AG04449 (cell line): ENCODE results near the gene ABCC5.

Experiments used
- CTCF ChIA-PET: fragments of 350-600 bp; formaldehyde crosslinking; extraction: SDS; loops from one replicate; lab custom pipeline; 2021; ENCODE audit warnings: antibody characterized with exemption; lab: Yijun Ruan, JAX
- POLR2A ChIA-PET: fragments of 400-600, 350-600 bp; formaldehyde crosslinking; extraction: SDS; loops from one replicate; lab custom pipeline; 2020; ENCODE audit warnings: antibody characterized with exemption, inconsistent platforms; lab: Yijun Ruan, JAX
- DNase-seq: peaks from one replicate; pipeline ENCODE4 v3.0.0-alpha.2; 2010; ENCODE audit warnings: low read depth, low spot score
- H3K4me3 ChIP-seq: 2 replicates; pipeline ENCODE4 v1.5.1; 2011; ENCODE audit warnings: low read depth, mild to moderate bottlenecking, control low read depth, low read length
- TF ChIP-seq, protein P1 (sequence below): IDR thresholded peaks from one replicate; pipeline ENCODE4 v1.5.1; 2011; ENCODE audit warnings: mild to moderate bottlenecking, moderate library complexity, low read length, control low read depth, inconsistent platforms; ENCODE audit not compliant: insufficient read depth; ENCODE audit errors: missing control alignments

The ABCC5 gene

DNA sequence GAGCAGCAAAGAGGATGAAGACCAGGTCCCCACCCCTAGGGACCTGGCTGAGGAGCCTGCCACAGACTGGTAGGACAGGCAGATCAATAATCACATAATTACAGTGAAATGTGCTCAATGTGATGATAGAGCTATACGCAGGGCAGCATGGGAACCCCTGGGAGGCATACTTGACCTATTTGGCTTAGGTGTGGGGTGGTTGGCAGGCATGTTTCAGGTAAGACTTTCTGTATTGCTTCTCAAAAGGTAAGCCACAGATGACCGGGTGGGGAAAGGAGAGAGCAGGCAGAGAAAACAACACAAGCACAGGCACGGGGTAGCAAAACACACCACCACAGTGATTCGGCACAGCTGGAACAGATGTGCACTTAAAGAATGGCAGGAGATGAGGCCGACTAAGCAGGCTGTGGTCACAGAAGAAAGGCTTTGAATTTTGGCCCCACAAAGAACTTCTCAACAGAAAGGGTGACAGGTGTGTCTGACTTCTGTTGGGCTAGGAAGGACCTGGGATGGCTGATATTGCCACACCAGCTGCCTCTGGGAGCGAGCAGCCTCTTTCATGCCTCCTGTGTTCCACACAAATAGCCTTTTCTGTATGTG, 64.1 kb downstream of the ABCC5 start:
- no peak for DNase-seq
- CTCF ChIA-PET, result no interaction called here
- POLR2A ChIA-PET, result no interaction called here
- H3K4me3 ChIP-seq, result no peak overlapping the region
- TF ChIP-seq, protein P1, sequence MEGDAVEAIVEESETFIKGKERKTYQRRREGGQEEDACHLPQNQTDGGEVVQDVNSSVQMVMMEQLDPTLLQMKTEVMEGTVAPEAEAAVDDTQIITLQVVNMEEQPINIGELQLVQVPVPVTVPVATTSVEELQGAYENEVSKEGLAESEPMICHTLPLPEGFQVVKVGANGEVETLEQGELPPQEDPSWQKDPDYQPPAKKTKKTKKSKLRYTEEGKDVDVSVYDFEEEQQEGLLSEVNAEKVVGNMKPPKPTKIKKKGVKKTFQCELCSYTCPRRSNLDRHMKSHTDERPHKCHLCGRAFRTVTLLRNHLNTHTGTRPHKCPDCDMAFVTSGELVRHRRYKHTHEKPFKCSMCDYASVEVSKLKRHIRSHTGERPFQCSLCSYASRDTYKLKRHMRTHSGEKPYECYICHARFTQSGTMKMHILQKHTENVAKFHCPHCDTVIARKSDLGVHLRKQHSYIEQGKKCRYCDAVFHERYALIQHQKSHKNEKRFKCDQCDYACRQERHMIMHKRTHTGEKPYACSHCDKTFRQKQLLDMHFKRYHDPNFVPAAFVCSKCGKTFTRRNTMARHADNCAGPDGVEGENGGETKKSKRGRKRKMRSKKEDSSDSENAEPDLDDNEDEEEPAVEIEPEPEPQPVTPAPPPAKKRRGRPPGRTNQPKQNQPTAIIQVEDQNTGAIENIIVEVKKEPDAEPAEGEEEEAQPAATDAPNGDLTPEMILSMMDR, result no peak

DNA sequence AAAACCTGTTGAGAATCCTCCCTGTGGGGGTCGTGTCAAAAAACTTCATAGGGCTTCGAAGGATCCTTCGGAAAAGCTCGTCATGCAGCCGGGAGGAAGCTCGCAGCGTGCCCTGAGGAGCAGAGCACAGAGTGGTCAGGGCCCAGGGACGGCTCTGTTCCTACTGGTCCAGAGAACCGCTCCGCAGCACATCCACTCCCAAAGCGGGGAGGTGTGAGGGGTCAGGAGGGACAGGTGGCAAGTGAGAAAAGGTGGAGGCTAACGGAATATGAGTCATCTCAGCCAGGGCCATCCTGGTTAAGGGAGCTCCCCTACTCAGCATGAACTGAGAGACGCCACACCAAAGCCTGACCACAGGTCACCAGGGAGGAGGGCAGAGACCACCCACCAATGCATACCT, 66.2 kb downstream of the ABCC5 start:
- no peak overlapping the region for H3K4me3 ChIP-seq
- TF ChIP-seq, protein P1, result no peak
- no peak for DNase-seq
- CTCF ChIA-PET, result interaction anchor here (1.4 to 1.5 kb wide), 2 partner anchors 13 to 36 kb away, joined by 3 to 4 read pairs; no protein-coding TSS in a partner anchor
- POLR2A ChIA-PET, result no interaction called here

DNA sequence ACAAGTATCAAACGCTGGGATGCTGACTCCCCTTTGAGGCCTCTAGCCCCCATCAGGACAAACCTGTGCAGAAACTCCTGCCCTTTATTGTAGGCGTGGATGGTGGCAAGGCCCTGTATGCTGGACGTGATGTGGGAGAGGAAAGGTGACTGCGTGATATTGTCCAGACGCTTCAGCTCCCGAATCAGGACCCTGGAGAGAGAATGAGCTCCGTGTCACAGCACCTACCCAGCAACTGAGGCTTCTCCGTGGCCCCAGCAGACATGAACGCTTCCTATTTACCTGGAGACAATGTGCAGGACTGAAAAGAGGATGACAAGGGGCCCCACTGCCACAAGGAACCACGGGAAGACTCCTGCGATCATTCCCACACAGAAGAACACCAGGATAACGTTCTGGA, 68.0 kb downstream of the ABCC5 start:
- no peak for DNase-seq
- ChIA-PET POLR2A (no interaction called here), CTCF (interaction anchor here (1.0 kb wide), 1 partner anchor 68 kb away, joined by 4 read pairs; the partner anchor contains the start of gene ABCC5)
- no peak overlapping the region for H3K4me3 ChIP-seq
- TF ChIP-seq, protein P1, result no peak

DNA sequence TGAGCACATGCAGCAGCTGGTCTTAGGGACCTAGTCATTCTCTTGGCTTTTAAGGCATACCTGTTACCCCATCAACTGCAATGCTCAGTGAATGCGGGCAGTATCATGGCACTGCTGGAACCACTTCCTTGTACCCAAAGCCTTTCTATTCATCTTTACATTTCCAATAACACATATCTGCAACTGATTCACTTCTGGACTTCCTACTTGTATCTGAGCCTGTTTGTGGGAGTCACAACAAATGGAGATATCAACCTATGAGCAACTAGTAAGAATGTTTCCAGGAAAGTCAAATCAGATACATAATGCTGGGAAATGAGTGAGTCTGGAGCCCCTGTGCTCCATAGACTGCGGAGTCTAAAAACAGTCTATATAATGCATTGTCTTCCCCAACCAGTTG, 71.6 kb downstream of the ABCC5 start:
- no peak for DNase-seq
- no peak overlapping the region for H3K4me3 ChIP-seq
- TF ChIP-seq, protein P1, result no peak
- POLR2A ChIA-PET, result no interaction called here
- CTCF ChIA-PET, result interaction anchor here (1.1 kb wide), 1 partner anchor 93 kb away, joined by 3 read pairs; no protein-coding TSS in a partner anchor

DNA sequence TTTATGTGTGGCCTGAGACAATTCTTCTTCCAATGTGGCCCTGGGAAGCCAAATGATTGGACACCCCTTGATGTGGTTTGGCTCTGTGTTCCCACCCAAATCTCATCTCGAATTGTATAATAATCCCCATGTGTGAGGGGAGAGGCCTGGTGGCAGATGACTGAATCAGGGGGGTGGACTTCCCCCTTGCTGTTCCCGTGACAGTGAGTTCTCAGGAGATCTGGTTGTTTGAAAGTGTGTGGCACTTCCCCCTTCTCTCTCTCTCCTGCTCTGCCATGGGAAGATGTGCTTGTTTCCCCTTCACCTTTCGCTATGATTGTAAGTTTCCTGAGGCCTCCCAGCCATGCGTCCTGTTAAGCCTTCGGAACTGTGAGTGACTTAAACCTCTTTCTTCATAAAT, 72.9 kb downstream of the ABCC5 start:
- no peak for DNase-seq
- CTCF ChIA-PET, result no interaction called here
- no peak overlapping the region for H3K4me3 ChIP-seq
- TF ChIP-seq, protein P1, result no peak
- POLR2A ChIA-PET, result no interaction called here

DNA sequence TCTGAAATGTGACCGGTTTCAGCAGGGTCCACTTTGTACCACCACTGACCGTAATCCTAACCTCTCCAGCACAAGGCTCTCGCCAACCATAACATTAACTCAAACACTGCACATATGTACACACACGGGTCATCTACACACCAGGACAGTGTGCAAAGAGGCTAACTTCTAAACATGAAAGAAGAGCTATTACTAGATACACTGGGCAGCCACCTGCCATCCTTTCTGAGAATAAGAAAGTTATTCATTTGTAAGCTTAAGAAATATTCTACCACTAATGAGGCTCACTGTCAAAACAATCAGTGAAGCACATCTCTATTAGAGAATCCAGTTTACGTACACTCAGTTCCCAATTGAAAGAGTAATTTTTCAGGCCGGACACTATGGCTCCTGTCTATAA, 73.9 kb downstream of the ABCC5 start:
- H3K4me3 ChIP-seq, result no peak overlapping the region
- DNase-seq, result no peak
- ChIA-PET CTCF (interaction anchor here (2.0 kb wide), 1 partner anchor 48 kb away, joined by 7 read pairs; no protein-coding TSS in a partner anchor), POLR2A (no interaction called here)
- TF ChIP-seq, protein P1, result no peak
